GM23248 (cell line): ENCODE data around the gene VGLL3. TPM values are rescaled to one million over a fixed set of nuclear protein-coding genes. Genes with fewer than 3 reads are reported as not detected.

Experiments
- DNase-seq: peaks from one replicate; pipeline ENCODE4 v3.0.0-alpha.2; 2015
- H2AFZ ChIP-seq: fragments of 200-600 bp; sonication (generic); 2 replicates; pipeline ENCODE4 v1.6.1; 2016; ENCODE audit warnings: antibody characterized with exemption
- H3F3A ChIP-seq: fragments of 200-600 bp; sonication (generic); 2 replicates; pipeline ENCODE4 v1.6.1; 2016; ENCODE audit warnings: mild to moderate bottlenecking, antibody characterized with exemption, mixed run types; ENCODE audit not compliant: insufficient read depth
- H3K27ac ChIP-seq: fragments of 200-600 bp; sonication (generic); 2 replicates; pipeline ENCODE4 v1.5.1; 2016; ENCODE audit warnings: mild to moderate bottlenecking
- H3K27me3 ChIP-seq: fragments of 200-600 bp; sonication (generic); replicated peaks from 2 replicates; pipeline ENCODE4 v1.6.1; 2016; ENCODE audit warnings: mild to moderate bottlenecking; ENCODE audit not compliant: insufficient read depth
- H3K36me3 ChIP-seq: fragments of 200-600 bp; sonication (generic); 2 replicates; pipeline ENCODE4 v1.6.1; 2016; ENCODE audit warnings: low read depth, mild to moderate bottlenecking
- H3K4me1 ChIP-seq: fragments of 200-600 bp; sonication (generic); 2 replicates; pipeline ENCODE4 v1.6.1; 2016; ENCODE audit warnings: mild to moderate bottlenecking; ENCODE audit not compliant: insufficient read depth
- H3K4me2 ChIP-seq: fragments of 200-600 bp; sonication (generic); one replicate; pipeline ENCODE4 v1.6.1; 2016; ENCODE audit warnings: mild to moderate bottlenecking; ENCODE audit not compliant: unreplicated experiment
- H3K4me3 ChIP-seq: fragments of 200-600 bp; sonication (generic); 2 replicates; pipeline ENCODE4 v1.5.1; 2016; ENCODE audit warnings: mild to moderate bottlenecking
- H3K79me2 ChIP-seq: fragments of 200-600 bp; sonication (generic); 2 replicates; pipeline ENCODE4 v1.6.1; 2016; ENCODE audit warnings: mild to moderate bottlenecking; ENCODE audit not compliant: insufficient read depth
- H3K9ac ChIP-seq: fragments of 200-600 bp; sonication (generic); 2 replicates; pipeline ENCODE4 v1.6.1; 2016; ENCODE audit warnings: mild to moderate bottlenecking
- H3K9me2 ChIP-seq: fragments of 200-600 bp; sonication (generic); 2 replicates; pipeline ENCODE4 v1.6.1; 2016; ENCODE audit warnings: mixed run types, mild to moderate bottlenecking, moderate library complexity; ENCODE audit not compliant: insufficient read depth
- H3K9me3 ChIP-seq: fragments of 200-600 bp; sonication (generic); one replicate; pipeline ENCODE4 v1.6.1; 2017; ENCODE audit warnings: low read depth
- H4K20me1 ChIP-seq: fragments of 200-600 bp; sonication (generic); 2 replicates; pipeline ENCODE4 v1.6.0; 2016; ENCODE audit not compliant: insufficient read depth
- EZH2 ChIP-seq: fragments of 200-600 bp; sonication (generic); IDR thresholded peaks from 2 replicates; pipeline ENCODE4 v1.6.1; 2018; ENCODE audit warnings: antibody characterized with exemption, mild to moderate bottlenecking; ENCODE audit not compliant: insufficient read depth, poor library complexity, severe bottlenecking
- EZH2phosphoT487 ChIP-seq: fragments of 200-600 bp; sonication (generic); IDR thresholded peaks from 2 replicates; pipeline ENCODE4 v1.6.1; 2018; ENCODE audit warnings: antibody characterized with exemption, moderate library complexity, mild to moderate bottlenecking, low read depth; ENCODE audit not compliant: insufficient read depth
- WGBS, 2 experiments: methylation state at CpG; one replicate each; pipeline ENCODE4 v1.1.6; 2015 to 2017; ENCODE audit warnings: low lambda C conversion rate in 2 of 2, low coverage in 1 of 2; ENCODE audit errors: missing lambda C conversion rate in 2 of 2; 5-methylcytosine and 5-hydroxymethylcytosine counted together
- in situ Hi-C: fragments of 300-500 bp; cut with MboI; formaldehyde crosslinking; loops from 2 replicates; pipeline ENCODE4 v1.15.0; 2020
- polyA plus RNA-seq: library from polyadenylated mRNA; unstranded; fragments of >200 nt; fragmentation: Nextera tagmentation; extraction: Ambion mirVana; gene quantifications from 2 replicates; pipeline ENCODE4 v1.2.1, GENCODE V29; 2016
- total RNA-seq: library from RNA; depleted of rRNA; stranded (reverse); fragments of >200 nt; shearing (Covaris generic); gene quantifications from 2 replicates; pipeline ENCODE4 v1.2.3, GENCODE V29; 2014

VGLL3 gene
- total and polyA plus RNA-seq, 2 experiments from 2014 or later: 85.4 to 213 TPM

- peak overlapping the region; percentile 62 for H3K4me2 ChIP-seq
- H3K9ac ChIP-seq: 0 out of 2 replicates have a peak overlapping the region, but pooled peaks have one; percentile 7
- in situ Hi-C loops: loop anchor here (10.0 kb wide), 1 partner anchor 131 kb away; no protein-coding TSS in a partner anchor
- H3K4me1 ChIP-seq: peaks cover 100% of the 10 kb centered on the region
- peak overlapping the region; percentile 19; the same call in 1 of the 2 replicates for H3K4me3 ChIP-seq
- H3K27ac ChIP-seq: peak overlapping the region; percentile 28; the same call in 1 of the 2 replicates
- WGBS, 2 experiments: 54 to 59% methylated on average over 1 of the region's 1 CpG
- peaks cover 73% of the 10 kb centered on the region for H3K36me3 ChIP-seq
- H3K27me3 ChIP-seq: no peaks in the 10 kb centered on the region
- no peaks in the 10 kb centered on the region for H3K9me3 ChIP-seq
- no peak overlapping the region for H2AFZ ChIP-seq
- H3F3A ChIP-seq: peaks cover 97% of the 10 kb centered on the region
- TF ChIP-seq EZH2phosphoT487 (no peak), EZH2 (no peak)
- peaks cover 99% of the 10 kb centered on the region for H3K79me2 ChIP-seq
- no peak for DNase-seq
- no peaks in the 10 kb centered on the region for H3K9me2 ChIP-seq
- H4K20me1 ChIP-seq: 0 out of 2 replicates have a peak, but pooled peaks cover 4% of the 10 kb centered on the region
Measured at GRCh38 chr3:86954226-86954625, 36.7 kb downstream of the VGLL3 start.

GRCh38 chr3:86951322-86951721 lies 39.6 kb downstream of the VGLL3 start:
- DNase-seq: peak; percentile 89
- peaks cover 94% of the 10 kb centered on the region for H3F3A ChIP-seq
- peak overlapping the region; percentile 14; the same call in 1 of the 2 replicates for H3K9ac ChIP-seq
- H3K4me3 ChIP-seq: peak overlapping the region; percentile 23; the same call in 1 of the 2 replicates
- H3K4me1 ChIP-seq: peaks cover 100% of the 10 kb centered on the region
- no peaks in the 10 kb centered on the region for H3K9me2 ChIP-seq
- H3K9me3 ChIP-seq: no peaks in the 10 kb centered on the region
- in situ Hi-C loops: loop anchor here (10.0 kb wide), 1 partner anchor 133 kb away; no protein-coding TSS in a partner anchor
- peak overlapping the region; percentile 69 for H3K4me2 ChIP-seq
- H4K20me1 ChIP-seq: 0 out of 2 replicates have a peak, but pooled peaks cover 4% of the 10 kb centered on the region
- peak overlapping the region; percentile 68 for H3K27ac ChIP-seq
- peaks cover 98% of the 10 kb centered on the region for H3K79me2 ChIP-seq
- peaks cover 77% of the 10 kb centered on the region for H3K36me3 ChIP-seq
- no peak for TF ChIP-seq EZH2phosphoT487
- no peak for TF ChIP-seq EZH2
- no peak overlapping the region for H2AFZ ChIP-seq
- no peaks in the 10 kb centered on the region for H3K27me3 ChIP-seq

DNA sequence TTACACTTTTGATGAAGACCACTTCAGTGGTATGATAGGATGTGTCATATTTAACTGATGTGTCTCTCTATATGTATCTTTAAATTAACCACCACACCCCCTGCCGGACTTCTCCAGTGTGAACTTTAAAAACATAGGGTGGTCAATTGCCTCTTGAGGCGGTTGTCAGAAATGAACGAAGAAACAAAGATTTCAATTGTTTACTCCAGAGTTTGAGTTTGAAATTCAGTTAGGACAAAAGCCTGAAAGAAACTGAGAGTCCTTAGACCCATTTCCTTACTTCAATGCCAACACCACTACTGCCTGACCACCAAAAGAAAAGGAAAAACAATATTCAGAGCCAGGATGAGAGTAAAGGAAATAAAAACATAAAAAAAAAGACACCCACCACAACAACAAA lies 40.2 kb downstream of the VGLL3 start:
- peak overlapping the region; percentile 69 for H3K4me2 ChIP-seq
- H4K20me1 ChIP-seq: no peaks in the 10 kb centered on the region
- no peak overlapping the region for H2AFZ ChIP-seq
- H3K4me3 ChIP-seq: peak overlapping the region; percentile 23; the same call in 1 of the 2 replicates
- peaks cover 94% of the 10 kb centered on the region for H3F3A ChIP-seq
- H3K27me3 ChIP-seq: no peaks in the 10 kb centered on the region
- peaks cover 98% of the 10 kb centered on the region for H3K79me2 ChIP-seq
- no peaks in the 10 kb centered on the region for H3K9me3 ChIP-seq
- H3K4me1 ChIP-seq: peaks cover 99% of the 10 kb centered on the region
- WGBS, 2 experiments: 98 to 99% methylated on average over 3 of the region's 3 CpGs
- in situ Hi-C loops: loop anchor here (10.0 kb wide), 1 partner anchor 134 kb away; no protein-coding TSS in a partner anchor
- H3K27ac ChIP-seq: peak overlapping the region; percentile 68
- peaks cover 79% of the 10 kb centered on the region for H3K36me3 ChIP-seq
- no peak for DNase-seq
- H3K9ac ChIP-seq: peak overlapping the region; percentile 14; the same call in 1 of the 2 replicates
- H3K9me2 ChIP-seq: no peaks in the 10 kb centered on the region
- TF ChIP-seq EZH2phosphoT487 (no peak), EZH2 (no peak)

DNA sequence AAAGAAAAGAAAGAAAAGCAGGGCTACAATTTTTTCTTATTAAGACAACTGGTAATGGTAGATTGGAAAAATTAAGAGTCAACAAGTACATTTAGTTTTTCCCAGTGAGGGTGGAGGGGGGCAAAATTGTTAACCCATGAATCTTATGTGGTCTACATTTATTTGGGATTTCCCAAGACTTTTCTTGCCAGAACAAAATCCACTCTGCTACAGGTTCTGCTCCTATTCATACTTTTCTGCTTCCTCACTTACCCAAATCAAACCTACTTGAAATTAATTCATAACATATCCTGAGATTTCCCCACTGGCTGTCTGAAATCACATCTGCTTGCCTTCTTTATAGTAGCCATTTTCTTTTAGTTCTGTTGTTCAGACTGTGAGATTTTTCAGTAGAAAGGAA lies 41.1 kb downstream of the VGLL3 start:
- H3K36me3 ChIP-seq: peaks cover 82% of the 10 kb centered on the region
- H3K9me3 ChIP-seq: no peaks in the 10 kb centered on the region
- peaks cover 98% of the 10 kb centered on the region for H3K79me2 ChIP-seq
- peak overlapping the region; percentile 68 for H3K27ac ChIP-seq
- no peak overlapping the region for H3K9ac ChIP-seq
- H4K20me1 ChIP-seq: no peaks in the 10 kb centered on the region
- peak overlapping the region; percentile 69 for H3K4me2 ChIP-seq
- peak; percentile 36 for DNase-seq
- in situ Hi-C loops: loop anchor here (10.0 kb wide), 1 partner anchor 135 kb away; no protein-coding TSS in a partner anchor
- H3K4me3 ChIP-seq: no peak overlapping the region
- no peak for TF ChIP-seq EZH2
- TF ChIP-seq EZH2phosphoT487: no peak
- peaks cover 98% of the 10 kb centered on the region for H3K4me1 ChIP-seq
- no peak overlapping the region for H2AFZ ChIP-seq
- H3K9me2 ChIP-seq: no peaks in the 10 kb centered on the region
- H3K27me3 ChIP-seq: no peaks in the 10 kb centered on the region
- peaks cover 94% of the 10 kb centered on the region for H3F3A ChIP-seq

GRCh38 chr3:86948822-86949221 lies 42.1 kb downstream of the VGLL3 start:
- Histone ChIP-seq H3K27me3 (no peaks in the 10 kb centered on the region), H3K36me3 (peaks cover 83% of the 10 kb centered on the region), H4K20me1 (no peaks in the 10 kb centered on the region), H3K9me2 (no peaks in the 10 kb centered on the region), H3K9ac (no peak overlapping the region; the same call in 1 of the 2 replicates), H3K4me2 (peak overlapping the region; percentile 48), H3K4me1 (peaks cover 88% of the 10 kb centered on the region), H3K9me3 (no peaks in the 10 kb centered on the region), H3K27ac (peak overlapping the region; percentile 68), H2AFZ (no peak overlapping the region), H3K4me3 (peak overlapping the region; percentile 19; the same call in 1 of the 2 replicates), H3F3A (peaks cover 94% of the 10 kb centered on the region), H3K79me2 (peaks cover 98% of the 10 kb centered on the region)
- in situ Hi-C loops: no loop called here
- 0 to 4% methylated on average over 1 of the region's 1 CpG for WGBS, 2 experiments
- TF ChIP-seq EZH2phosphoT487 (peak; percentile 99), EZH2 (no peak)
- DNase-seq: peak; percentile 89
